Dendritic cell treated with granulocyte-macrophage colony-stimulating factor and Interleukin-4, amounts not matched to agents 40 ng/mL and 50 ng/mL, for 4 days (primary cell): ENCODE results near the gene PARD6G.
"Not testable (repeated sequence)": the region's sequence is repeated elsewhere in the genome, so short reads cannot be mapped to it uniquely, and the experiment has no call there.

ENCODE experiments used
- H3K27ac Mint-ChIP-seq: one replicate; pipeline ENCODE4 v1.8.0; 2022; ENCODE audit warnings: mild to moderate bottlenecking, mixed read lengths
- H3K27me3 Mint-ChIP-seq: one replicate; pipeline ENCODE4 v1.8.0; 2022; ENCODE audit warnings: mild to moderate bottlenecking, mixed read lengths
- H3K36me3 Mint-ChIP-seq: one replicate; pipeline ENCODE4 v1.8.0; 2022; ENCODE audit warnings: low read depth, mixed read lengths
- H3K4me1 Mint-ChIP-seq: one replicate; pipeline ENCODE4 v1.8.0; 2022; ENCODE audit warnings: low read depth, mixed read lengths
- H3K4me3 Mint-ChIP-seq: one replicate; pipeline ENCODE4 v1.8.0; 2022; ENCODE audit warnings: mild to moderate bottlenecking, moderate library complexity, mixed read lengths
- H3K9me3 Mint-ChIP-seq: one replicate; pipeline ENCODE4 v1.8.0; 2022; ENCODE audit warnings: mixed read lengths
- intact Hi-C: fragments of 100-400 bp; cut with micrococcal nuclease; formaldehyde crosslinking; loops from one replicate; pipeline ENCODE4 v1.15.0; 2022

Gene PARD6G

GRCh38 chr18:80232030-80232429 is 15.3 kb downstream of the PARD6G start:
- Mint-ChIP-seq H3K4me3 (no peak overlapping the region), H3K27me3 (peaks cover 2% of the 10 kb centered on the region), H3K9me3 (no peaks in the 10 kb centered on the region), H3K4me1 (no peaks in the 10 kb centered on the region), H3K27ac (no peak overlapping the region), H3K36me3 (no peaks in the 10 kb centered on the region)
- intact Hi-C loops, result no loop called here

GRCh38 chr18:80231616-80232015 is 15.7 kb downstream of the PARD6G start:
- no peaks in the 10 kb centered on the region for H3K4me1 Mint-ChIP-seq
- no peaks in the 10 kb centered on the region for H3K9me3 Mint-ChIP-seq
- no peak overlapping the region for H3K4me3 Mint-ChIP-seq
- intact Hi-C loops, result no loop called here
- peaks cover 2% of the 10 kb centered on the region for H3K27me3 Mint-ChIP-seq
- H3K27ac Mint-ChIP-seq, result no peak overlapping the region
- H3K36me3 Mint-ChIP-seq, result no peaks in the 10 kb centered on the region

GRCh38 chr18:80231151-80231550 is 16.2 kb downstream of the PARD6G start:
- no peaks in the 10 kb centered on the region for H3K4me1 Mint-ChIP-seq
- no peaks in the 10 kb centered on the region for H3K9me3 Mint-ChIP-seq
- peaks cover 2% of the 10 kb centered on the region for H3K27me3 Mint-ChIP-seq
- H3K27ac Mint-ChIP-seq, result no peak overlapping the region
- H3K4me3 Mint-ChIP-seq, result no peak overlapping the region
- intact Hi-C loops, result no loop called here
- no peaks in the 10 kb centered on the region for H3K36me3 Mint-ChIP-seq

DNA sequence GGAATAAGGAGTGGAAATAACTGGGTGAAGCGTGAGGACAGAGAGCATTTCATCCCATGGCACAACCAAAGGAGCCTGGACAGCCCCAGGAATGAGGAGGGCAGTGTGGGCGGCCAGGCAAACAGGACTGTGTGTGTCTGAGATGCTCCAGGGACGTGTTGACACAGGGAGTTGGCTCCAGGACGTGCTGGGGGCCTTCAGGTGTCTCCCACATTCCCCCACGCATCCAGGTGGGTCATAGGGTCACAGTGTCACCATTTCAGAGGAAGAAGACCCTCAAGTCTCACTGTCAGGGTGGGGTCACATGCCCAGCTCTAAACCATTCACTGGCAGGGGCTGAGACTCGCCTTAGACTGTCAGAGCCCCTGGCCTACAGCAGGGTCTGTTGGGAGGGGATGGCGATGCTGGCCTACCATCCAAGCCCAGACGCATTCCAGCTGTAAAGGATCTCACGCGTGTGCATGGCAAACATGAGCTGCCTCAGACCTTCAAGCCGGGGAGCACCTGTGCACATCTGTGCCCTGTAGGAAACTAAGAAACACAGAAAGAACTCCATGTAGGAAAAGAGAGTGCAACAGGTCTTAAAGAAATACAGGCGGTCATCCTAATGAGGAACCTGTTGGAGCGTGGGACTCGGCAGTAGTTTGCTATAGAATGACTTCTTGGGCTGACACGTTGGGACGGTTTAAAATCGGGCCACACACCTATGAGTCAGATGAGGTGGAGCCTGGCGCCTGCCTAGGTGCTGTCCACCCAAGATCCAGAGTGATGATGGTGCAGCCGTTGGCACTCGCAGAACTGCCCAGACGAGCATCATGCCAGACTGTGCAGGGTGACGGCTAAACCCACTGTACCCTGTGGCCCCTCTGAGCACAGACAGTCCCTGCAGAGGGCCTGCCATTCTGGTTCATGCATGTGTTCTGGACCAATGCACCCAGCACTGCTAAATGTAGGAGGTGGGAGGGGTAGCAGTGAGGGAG is 17.3 kb downstream of the PARD6G start:
- H3K27ac Mint-ChIP-seq, result no peak overlapping the region
- intact Hi-C loops, result no loop called here
- no peaks in the 10 kb centered on the region for H3K36me3 Mint-ChIP-seq
- H3K27me3 Mint-ChIP-seq, result no peaks in the 10 kb centered on the region
- H3K4me3 Mint-ChIP-seq, result no peak overlapping the region
- H3K4me1 Mint-ChIP-seq, result no peaks in the 10 kb centered on the region
- no peaks in the 10 kb centered on the region for H3K9me3 Mint-ChIP-seq

GRCh38 chr18:80229363-80229762 is 18.0 kb downstream of the PARD6G start:
- Mint-ChIP-seq H3K27ac (no peak overlapping the region), H3K4me3 (no peak overlapping the region), H3K27me3 (no peaks in the 10 kb centered on the region), H3K4me1 (no peaks in the 10 kb centered on the region), H3K9me3 (no peaks in the 10 kb centered on the region), H3K36me3 (no peaks in the 10 kb centered on the region)
- intact Hi-C loops, result no loop called here

- H3K4me1 Mint-ChIP-seq, result no peaks in the 10 kb centered on the region
- H3K36me3 Mint-ChIP-seq, result no peaks in the 10 kb centered on the region
- intact Hi-C loops, result no loop called here
- H3K9me3 Mint-ChIP-seq, result no peaks in the 10 kb centered on the region
- H3K27ac Mint-ChIP-seq, result no peak overlapping the region
- no peaks in the 10 kb centered on the region for H3K27me3 Mint-ChIP-seq
- H3K4me3 Mint-ChIP-seq, result no peak overlapping the region
Measured at GRCh38 chr18:80228051-80228848, 19.1 kb downstream of the PARD6G start.

GRCh38 chr18:80227472-80227871 is 19.8 kb downstream of the PARD6G start:
- Mint-ChIP-seq H3K36me3 (no peaks in the 10 kb centered on the region), H3K4me3 (no peak overlapping the region), H3K27ac (no peak overlapping the region), H3K9me3 (no peaks in the 10 kb centered on the region), H3K4me1 (no peaks in the 10 kb centered on the region), H3K27me3 (no peaks in the 10 kb centered on the region)
- intact Hi-C loops, result no loop called here

DNA sequence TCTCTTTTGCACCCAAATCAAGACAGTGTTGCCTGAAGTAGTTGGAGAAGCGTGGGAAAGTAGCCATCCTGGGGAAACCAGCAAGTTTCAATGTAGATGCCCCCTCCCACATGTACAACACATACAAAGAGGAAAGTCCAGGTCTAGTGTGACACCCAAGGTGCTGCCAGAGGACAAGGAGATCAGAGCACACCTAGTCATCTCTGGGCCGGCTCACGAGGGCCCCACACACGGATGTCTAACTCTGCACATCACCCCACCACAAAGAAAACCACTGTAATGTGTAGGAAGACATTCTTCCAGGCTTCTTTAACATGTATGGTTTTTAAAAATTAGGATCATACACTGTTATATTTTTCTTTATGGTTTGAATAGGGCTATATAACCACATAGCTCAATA is 21.6 kb downstream of the PARD6G start:
- Mint-ChIP-seq H3K9me3 (no peaks in the 10 kb centered on the region), H3K4me3 (no peak overlapping the region), H3K4me1 (no peaks in the 10 kb centered on the region), H3K36me3 (no peaks in the 10 kb centered on the region), H3K27ac (no peak overlapping the region), H3K27me3 (no peaks in the 10 kb centered on the region)
- intact Hi-C loops, result no loop called here

- Mint-ChIP-seq H3K27me3 (no peaks in the 10 kb centered on the region), H3K36me3 (no peaks in the 10 kb centered on the region), H3K27ac (no peak overlapping the region), H3K4me1 (no peaks in the 10 kb centered on the region), H3K9me3 (peaks cover 10% of the 10 kb centered on the region), H3K4me3 (no peak overlapping the region)
- intact Hi-C loops, result no loop called here
Measured at GRCh38 chr18:80223581-80224148, 23.6 kb downstream of the PARD6G start.

DNA sequence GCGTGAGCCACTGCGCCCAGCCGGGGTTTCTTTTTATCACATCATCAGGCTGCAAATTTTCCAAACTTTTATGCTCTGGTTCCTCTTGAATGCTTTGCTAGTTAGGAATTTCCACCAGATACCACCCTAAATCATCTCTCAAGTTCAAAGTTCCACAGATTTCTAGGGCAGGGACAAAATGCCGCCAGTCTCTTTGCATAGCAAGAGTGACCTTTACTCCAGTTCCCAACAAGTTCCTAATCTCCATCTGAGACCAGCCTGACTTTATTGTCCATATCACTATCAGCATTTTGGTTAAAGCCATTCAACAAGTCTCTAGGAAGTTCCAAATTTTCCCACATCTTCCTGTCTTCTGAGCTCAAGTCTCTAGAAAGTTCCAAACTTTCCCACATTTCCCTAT is 27.8 kb downstream of the PARD6G start:
- H3K27ac Mint-ChIP-seq, H3K27me3 Mint-ChIP-seq, H3K4me3 Mint-ChIP-seq, H3K9me3 Mint-ChIP-seq, H3K4me1 Mint-ChIP-seq, H3K36me3 Mint-ChIP-seq, intact Hi-C loops: not testable (repeated sequence)

- Mint-ChIP-seq H3K27ac (no peak overlapping the region), H3K27me3 (no peaks in the 10 kb centered on the region), H3K36me3 (no peaks in the 10 kb centered on the region), H3K9me3 (peaks cover 10% of the 10 kb centered on the region), H3K4me3 (no peak overlapping the region), H3K4me1 (no peaks in the 10 kb centered on the region)
- intact Hi-C loops, result no loop called here
Measured at GRCh38 chr18:80218341-80219227, 28.7 kb downstream of the PARD6G start.

- no peaks in the 10 kb centered on the region for H3K4me1 Mint-ChIP-seq
- no peak overlapping the region for H3K4me3 Mint-ChIP-seq
- peaks cover 4% of the 10 kb centered on the region for H3K27me3 Mint-ChIP-seq
- H3K9me3 Mint-ChIP-seq, result no peaks in the 10 kb centered on the region
- no peaks in the 10 kb centered on the region for H3K36me3 Mint-ChIP-seq
- intact Hi-C loops, result no loop called here
- H3K27ac Mint-ChIP-seq, result no peak overlapping the region
Measured at GRCh38 chr18:80213182-80213581, 34.1 kb downstream of the PARD6G start.

DNA sequence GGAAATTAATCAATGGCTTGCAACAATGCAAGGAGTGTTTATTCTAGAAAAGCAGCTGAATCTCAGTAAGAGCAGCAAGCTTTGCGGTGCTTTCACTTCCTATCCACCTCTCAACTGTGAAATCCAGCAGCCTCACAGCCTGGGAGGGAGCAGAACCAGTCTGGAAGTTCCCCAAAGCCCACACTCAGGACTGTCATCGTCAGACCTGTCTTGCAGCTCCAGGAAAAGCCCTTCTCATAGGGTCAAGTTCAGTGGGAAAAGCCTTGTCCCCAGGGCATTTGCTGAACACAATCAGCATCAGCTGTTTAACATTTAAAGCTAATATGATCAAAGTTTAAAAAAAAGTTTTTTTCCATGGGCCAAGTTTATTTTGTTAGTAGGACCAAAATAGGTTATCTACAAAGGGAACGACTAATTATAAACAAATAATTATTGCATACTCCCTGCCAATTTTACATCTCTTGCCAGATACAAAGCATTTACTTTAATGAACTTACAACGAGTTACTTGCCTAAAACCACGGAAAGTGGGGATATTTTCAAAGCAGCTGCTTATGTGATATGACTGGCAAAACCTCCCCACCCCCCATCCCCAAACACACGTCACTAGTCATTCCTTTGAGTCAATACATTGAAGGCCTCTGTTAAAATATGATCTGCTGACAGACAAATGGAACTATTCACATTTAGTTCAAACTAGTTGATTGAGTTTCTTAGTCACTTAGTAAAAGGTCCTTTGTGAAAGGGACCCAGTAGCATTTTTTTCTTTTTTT is 36.8 kb downstream of the PARD6G start:
- no peaks in the 10 kb centered on the region for H3K9me3 Mint-ChIP-seq

More for the DNA sequence above, 36.8 kb downstream of the PARD6G start:
- H3K36me3 Mint-ChIP-seq, result no peaks in the 10 kb centered on the region
- peaks cover 4% of the 10 kb centered on the region for H3K27me3 Mint-ChIP-seq
- no peak overlapping the region for H3K4me3 Mint-ChIP-seq
- H3K4me1 Mint-ChIP-seq, result no peaks in the 10 kb centered on the region
- H3K27ac Mint-ChIP-seq, result no peak overlapping the region
- intact Hi-C loops, result no loop called here
